Keratinocyte (primary cell): ENCODE results near the gene SYNJ2. TPM values are rescaled to one million over a fixed set of nuclear protein-coding genes. Genes with fewer than 3 reads are reported as not detected.

Experiments
- DNase-seq: peaks from one replicate; pipeline ENCODE4 v3.0.0-alpha.2; 2011; ENCODE audit warnings: low read depth, missing footprints, low spot score
- FAIRE-seq: peaks from 2 replicates; lab custom pipeline; 2011; peaks lifted over from hg19 to GRCh38; lab: Jason Lieb, UNC
- H2AFZ ChIP-seq: 2 replicates; pipeline ENCODE4 v1.6.0; 2012; ENCODE audit warnings: low read length, control low read depth, inconsistent platforms; ENCODE audit not compliant: control insufficient read depth
- H3K27ac ChIP-seq: 2 replicates; pipeline ENCODE4 v1.5.1; 2011; ENCODE audit warnings: low read length; ENCODE audit not compliant: control insufficient read depth, insufficient read depth
- H3K27me3 ChIP-seq: 3 replicates; pipeline ENCODE4 v1.6.0; 2011; ENCODE audit warnings: low read length; ENCODE audit not compliant: control insufficient read depth, insufficient read depth; ENCODE audit errors: extremely low read depth
- H3K36me3 ChIP-seq, 2 experiments: 2 replicates in 1 of 2; 3 replicates in 1 of 2; pipeline ENCODE4 v1.5.1; 2011; ENCODE audit warnings: low read length in 2 of 2, mild to moderate bottlenecking in 1 of 2; ENCODE audit not compliant: control insufficient read depth in 2 of 2, insufficient read depth in 2 of 2; ENCODE audit errors: extremely low read depth in 1 of 2
- H3K4me1 ChIP-seq: 3 replicates; pipeline ENCODE4 v1.5.1; 2011; ENCODE audit warnings: low read length; ENCODE audit not compliant: control insufficient read depth, insufficient read depth; ENCODE audit errors: extremely low read depth
- H3K4me2 ChIP-seq: 3 replicates; pipeline ENCODE4 v1.6.0; 2011; ENCODE audit warnings: low read depth, low read length; ENCODE audit not compliant: control insufficient read depth, insufficient read depth; ENCODE audit errors: extremely low read depth
- H3K4me3 ChIP-seq, 3 experiments: fragments of 200-600 bp in 1 of 3; sonication (generic) in 1 of 3; 2 replicates in 2 of 3; 3 replicates in 1 of 3; pipeline ENCODE4 v1.5.1; 2011 to 2016; ENCODE audit warnings: low read length in 3 of 3, mild to moderate bottlenecking in 3 of 3, control low read depth in 2 of 3, inconsistent platforms in 1 of 3, low read depth in 1 of 3, mixed read lengths in 1 of 3, mixed run types in 1 of 3, moderate library complexity in 1 of 3; ENCODE audit not compliant: control insufficient read depth in 2 of 3, insufficient read depth in 2 of 3; ENCODE audit errors: extremely low read depth in 1 of 3
- H3K79me2 ChIP-seq: 2 replicates; pipeline ENCODE4 v1.6.0; 2012; ENCODE audit warnings: low read length; ENCODE audit not compliant: control insufficient read depth, insufficient read depth
- H3K9ac ChIP-seq: 3 replicates; pipeline ENCODE4 v1.6.0; 2011; ENCODE audit warnings: low read length; ENCODE audit not compliant: control insufficient read depth, insufficient read depth; ENCODE audit errors: extremely low read depth
- H3K9me1 ChIP-seq: 3 replicates; pipeline ENCODE4 v1.6.0; 2011; ENCODE audit warnings: low read length; ENCODE audit not compliant: control insufficient read depth, insufficient read depth; ENCODE audit errors: extremely low read depth
- H3K9me3 ChIP-seq: 2 replicates; pipeline ENCODE4 v1.5.1; 2012; ENCODE audit warnings: low read depth, low read length; ENCODE audit not compliant: control insufficient read depth
- H4K20me1 ChIP-seq: 3 replicates; pipeline ENCODE4 v1.6.0; 2011; ENCODE audit warnings: low read length; ENCODE audit not compliant: control insufficient read depth, insufficient read depth; ENCODE audit errors: extremely low read depth
- EZH2 ChIP-seq: IDR thresholded peaks from one replicate; pipeline ENCODE4 v1.6.1; 2012; ENCODE audit warnings: inconsistent platforms, mild to moderate bottlenecking, low read length, moderate library complexity
- dilution Hi-C: fragments of 300-500 bp; cut with MboI; formaldehyde crosslinking; loops from one replicate; pipeline ENCODE4 v1.7.0; 2020; ENCODE audit warnings: low sequenced_read_pairs; ENCODE audit not compliant: extremely low pct_ligation_motif_present
- polyA plus RNA-seq, 5 experiments: library from polyadenylated mRNA; depleted of rRNA in 3 of 5; stranded (reverse) in 3 of 5; stranded (forward) in 1 of 5; unstranded in 1 of 5; fragments of >200 nt; gene quantifications; 1 replicate in 1 of 5; 2 replicates in 3 of 5; 3 replicates in 1 of 5; pipeline versions ENCODE4 v1.2.1 to v1.2.3, GENCODE V29; 2011 to 2012; ENCODE audit warnings: missing spikeins in 2 of 5, low read depth in 1 of 5, low replicate concordance in 1 of 5
- TF ChIP-seq, protein P1 (sequence below), 3 experiments: IDR thresholded peaks in 1 of 3; conservative IDR thresholded peaks in 1 of 3; optimal IDR thresholded peaks in 1 of 3; 2 replicates in 2 of 3; 3 replicates in 1 of 3; pipeline versions ENCODE3 to v1.5.1; 2011; ENCODE audit warnings: low read length in 3 of 3, mild to moderate bottlenecking in 3 of 3, moderate library complexity in 2 of 3, control low read depth in 1 of 3, inconsistent platforms in 1 of 3; ENCODE audit not compliant: insufficient read depth in 2 of 3; ENCODE audit errors: extremely low read depth in 1 of 3

Gene SYNJ2
- polyA plus RNA-seq, 1 donor (not counting 4 experiments of a cell fraction or from before 2014, with no cell fraction given), result 8.6 TPM

DNA sequence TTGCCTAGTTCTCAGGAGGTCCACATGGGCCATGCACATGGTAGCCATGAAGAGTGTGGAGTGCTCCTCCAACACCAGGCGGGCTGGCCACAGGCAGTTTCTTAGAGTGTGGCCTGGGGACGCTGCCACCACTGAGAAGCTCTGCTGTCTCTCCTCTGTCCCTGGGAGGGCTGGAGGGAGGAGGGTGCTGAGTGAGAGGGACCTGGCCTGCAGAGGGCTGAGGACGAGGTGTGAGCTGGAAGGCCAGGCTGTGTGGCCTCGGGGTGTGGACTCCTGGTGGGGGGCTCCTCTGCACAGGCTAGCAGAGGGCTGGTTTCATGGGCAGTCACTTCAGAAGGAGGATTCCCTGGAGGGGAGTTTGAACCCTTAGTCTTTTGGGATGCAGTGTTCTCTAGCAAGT lies 39.7 kb downstream of the SYNJ2 start:
- H3K4me3 ChIP-seq, result no peak overlapping the region
- H3K36me3 ChIP-seq, result no peaks in the 10 kb centered on the region
- no peak overlapping the region for H3K27ac ChIP-seq
- H3K9ac ChIP-seq, result no peak overlapping the region
- DNase-seq (no peak), FAIRE-seq (no peak)
- H3K9me1 ChIP-seq, result no peaks in the 10 kb centered on the region
- H3K4me2 ChIP-seq, result no peak overlapping the region
- no peaks in the 10 kb centered on the region for H3K79me2 ChIP-seq
- no peaks in the 10 kb centered on the region for H3K27me3 ChIP-seq
- H3K4me1 ChIP-seq, result peaks cover 7% of the 10 kb centered on the region
- no peak overlapping the region for H2AFZ ChIP-seq
- no peak for TF ChIP-seq EZH2
- dilution Hi-C loops, result no loop called here
- H3K9me3 ChIP-seq, result no peaks in the 10 kb centered on the region
- no peaks in the 10 kb centered on the region for H4K20me1 ChIP-seq

DNA sequence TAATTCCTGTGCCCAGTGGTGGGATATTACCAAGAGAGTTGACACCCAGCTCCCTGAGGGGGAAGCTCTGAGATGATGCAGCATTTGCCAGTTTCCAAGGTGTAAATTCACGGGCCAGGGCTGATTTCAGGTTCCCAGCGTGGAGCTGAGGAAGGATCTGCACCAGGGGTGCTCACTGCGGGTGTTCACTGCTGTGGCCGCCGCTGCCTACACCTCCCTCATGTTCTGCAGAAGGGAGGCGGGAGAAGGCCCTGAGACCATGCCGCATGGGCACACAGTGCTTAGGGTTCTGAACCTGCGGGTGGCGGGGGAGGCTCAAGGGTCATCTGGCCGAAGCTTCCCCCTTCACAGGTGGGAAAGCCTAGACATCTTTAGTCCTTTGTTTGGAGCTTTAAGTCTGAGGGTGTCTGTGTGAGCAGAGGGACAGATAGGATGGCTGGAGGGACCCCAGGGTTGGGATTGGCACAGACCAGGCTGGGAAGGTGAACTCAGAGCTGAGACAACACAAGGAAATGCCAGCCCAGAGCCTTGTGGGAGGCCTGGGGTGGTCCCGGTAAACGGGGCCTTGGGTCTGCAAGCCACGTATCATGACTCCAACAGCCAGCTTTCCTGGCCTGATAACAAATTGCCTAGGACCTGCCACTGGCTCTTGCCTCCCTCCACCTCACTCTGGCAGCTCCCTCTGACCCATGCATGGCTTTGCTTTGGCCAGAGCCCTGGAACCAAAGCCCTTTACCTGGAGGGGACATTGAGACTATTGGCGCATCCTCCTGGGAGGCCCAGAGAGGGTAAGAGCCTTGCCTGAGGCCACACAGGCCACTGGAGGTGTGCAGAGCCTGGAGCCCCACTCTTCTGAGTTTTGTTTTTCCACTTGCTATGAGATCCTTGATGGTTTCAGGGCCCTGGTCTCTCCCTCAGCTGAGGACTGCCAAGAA lies 40.4 kb downstream of the SYNJ2 start:
- no peak overlapping the region for H3K4me3 ChIP-seq
- no peaks in the 10 kb centered on the region for H4K20me1 ChIP-seq
- no peak for DNase-seq
- H3K9ac ChIP-seq, result no peak overlapping the region
- H3K9me3 ChIP-seq, result no peaks in the 10 kb centered on the region
- no peak overlapping the region for H2AFZ ChIP-seq
- FAIRE-seq, result no peak
- dilution Hi-C loops, result no loop called here
- H3K27me3 ChIP-seq, result no peaks in the 10 kb centered on the region
- peaks cover 4% of the 10 kb centered on the region for H3K79me2 ChIP-seq
- H3K4me1 ChIP-seq, result peaks cover 13% of the 10 kb centered on the region
- H3K9me1 ChIP-seq, result no peaks in the 10 kb centered on the region
- H3K27ac ChIP-seq, result no peak overlapping the region
- H3K36me3 ChIP-seq, result no peaks in the 10 kb centered on the region
- no peak overlapping the region for H3K4me2 ChIP-seq
- TF ChIP-seq, protein P1, sequence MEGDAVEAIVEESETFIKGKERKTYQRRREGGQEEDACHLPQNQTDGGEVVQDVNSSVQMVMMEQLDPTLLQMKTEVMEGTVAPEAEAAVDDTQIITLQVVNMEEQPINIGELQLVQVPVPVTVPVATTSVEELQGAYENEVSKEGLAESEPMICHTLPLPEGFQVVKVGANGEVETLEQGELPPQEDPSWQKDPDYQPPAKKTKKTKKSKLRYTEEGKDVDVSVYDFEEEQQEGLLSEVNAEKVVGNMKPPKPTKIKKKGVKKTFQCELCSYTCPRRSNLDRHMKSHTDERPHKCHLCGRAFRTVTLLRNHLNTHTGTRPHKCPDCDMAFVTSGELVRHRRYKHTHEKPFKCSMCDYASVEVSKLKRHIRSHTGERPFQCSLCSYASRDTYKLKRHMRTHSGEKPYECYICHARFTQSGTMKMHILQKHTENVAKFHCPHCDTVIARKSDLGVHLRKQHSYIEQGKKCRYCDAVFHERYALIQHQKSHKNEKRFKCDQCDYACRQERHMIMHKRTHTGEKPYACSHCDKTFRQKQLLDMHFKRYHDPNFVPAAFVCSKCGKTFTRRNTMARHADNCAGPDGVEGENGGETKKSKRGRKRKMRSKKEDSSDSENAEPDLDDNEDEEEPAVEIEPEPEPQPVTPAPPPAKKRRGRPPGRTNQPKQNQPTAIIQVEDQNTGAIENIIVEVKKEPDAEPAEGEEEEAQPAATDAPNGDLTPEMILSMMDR (optimal IDR thresholded peaks at IDR 0.05 in 1 of 3, IDR thresholded peaks at IDR 0.05 in 1 of 3, conservative IDR thresholded peaks at IDR 0.05 in 1 of 3; ENCODE audit: extremely low read depth in 1 of 3, insufficient read depth in 2 of 3, low read length in 3 of 3), result no peak
- TF ChIP-seq EZH2, result no peak
